ENCODE measurements around the gene PRSS53. TPM values are rescaled to one million over a fixed set of nuclear protein-coding genes. Genes with fewer than 3 reads are reported as not detected.

Gene PRSS53
- total RNA-seq, 6 experiments from 2014 or later: 2.3 to 14.8 (median 3.9) TPM

GRCh38 chr16:31078597-31079341 is 10.0 kb downstream of the PRSS53 start:
- Histone ChIP-seq H3K9me3 (no peaks in the 10 kb centered on the region), H3K36me3 (peaks cover 0 to 31% (median 3%) of the 10 kb centered on the region in 4 donors), H3K4me3 (no peak overlapping the region), H3K27ac (no peak overlapping the region), H3K4me1 (peaks cover 0 to 7% (median 0%) of the 10 kb centered on the region in 4 donors), H3K27me3 (no peaks in the 10 kb centered on the region)
- 75% methylated on average over 4 of the region's 15 CpGs for WGBS (ENCODE audit: insufficient coverage, low coverage, low lambda C conversion rate, missing lambda C conversion rate)
- intact Hi-C loops (cut with DNase I): no loop called here
- DNase-seq: no peak
- TF ChIP-seq CTCF (IDR thresholded peaks at IDR 0.05) (no peak), POLR2A (IDR thresholded peaks at IDR 0.05) (no peak)
- no peak for ATAC-seq

- Histone ChIP-seq H3K9me3 (no peaks in the 10 kb centered on the region), H3K4me3 (no peak overlapping the region), H3K27me3 (no peaks in the 10 kb centered on the region), H3K36me3 (peaks cover 0 to 27% (median 3%) of the 10 kb centered on the region in 4 donors), H3K4me1 (peaks cover 0 to 7% (median 0%) of the 10 kb centered on the region in 4 donors), H3K27ac (no peak overlapping the region)
- intact Hi-C loops (cut with DNase I): no loop called here
- 93% methylated on average over 3 of the region's 30 CpGs for WGBS (ENCODE audit: insufficient coverage, low coverage, low lambda C conversion rate, missing lambda C conversion rate)
- DNase-seq (no peak), ATAC-seq (no peak)
- TF ChIP-seq POLR2A (IDR thresholded peaks at IDR 0.05): no peak
- TF ChIP-seq CTCF (IDR thresholded peaks at IDR 0.05): no peak
Observed at GRCh38 chr16:31077592-31078396, 10.9 kb downstream of the PRSS53 start.

GRCh38 chr16:31077024-31077423 is 11.7 kb downstream of the PRSS53 start:
- no peaks in the 10 kb centered on the region for H3K9me3 ChIP-seq
- H3K4me3 ChIP-seq: no peak overlapping the region
- no peaks in the 10 kb centered on the region for H3K27me3 ChIP-seq
- ATAC-seq: no peak
- WGBS (ENCODE audit: insufficient coverage, low coverage, low lambda C conversion rate, missing lambda C conversion rate): 87% methylated on average over 3 of the region's 13 CpGs
- peaks cover 0 to 14% (median 0%) of the 10 kb centered on the region in 4 donors for H3K4me1 ChIP-seq
- DNase-seq: no peak
- peaks cover 0 to 27% (median 3%) of the 10 kb centered on the region in 4 donors for H3K36me3 ChIP-seq
- TF ChIP-seq POLR2A (IDR thresholded peaks at IDR 0.05): no peak
- TF ChIP-seq CTCF (IDR thresholded peaks at IDR 0.05): no peak
- no peak overlapping the region for H3K27ac ChIP-seq
- intact Hi-C loops (cut with DNase I): no loop called here

- Histone ChIP-seq H3K27me3 (no peaks in the 10 kb centered on the region), H3K4me3 (no peak overlapping the region), H3K27ac (no peak overlapping the region), H3K4me1 (peaks cover 0 to 17% (median 0%) of the 10 kb centered on the region in 4 donors), H3K36me3 (peaks cover 0 to 27% (median 3%) of the 10 kb centered on the region in 4 donors), H3K9me3 (no peaks in the 10 kb centered on the region)
- intact Hi-C loops (cut with DNase I): no loop called here
- TF ChIP-seq CTCF (IDR thresholded peaks at IDR 0.05): no peak
- TF ChIP-seq POLR2A (IDR thresholded peaks at IDR 0.05): no peak
- DNase-seq (peak in 1 of 3 donors; percentile 55), ATAC-seq (no peak)
- WGBS (ENCODE audit: insufficient coverage, low coverage, low lambda C conversion rate, missing lambda C conversion rate): 92% methylated on average over 2 of the region's 16 CpGs
Observed at GRCh38 chr16:31076319-31076718, 12.4 kb downstream of the PRSS53 start.

Data from right lobe of liver (tissue), 6 donors.